Measurements from ENCODE around the gene GIPC1.
A peak's percentile ranks its signal among the peaks of the same experiment; 100 is the strongest.

GIPC1 gene

DNA sequence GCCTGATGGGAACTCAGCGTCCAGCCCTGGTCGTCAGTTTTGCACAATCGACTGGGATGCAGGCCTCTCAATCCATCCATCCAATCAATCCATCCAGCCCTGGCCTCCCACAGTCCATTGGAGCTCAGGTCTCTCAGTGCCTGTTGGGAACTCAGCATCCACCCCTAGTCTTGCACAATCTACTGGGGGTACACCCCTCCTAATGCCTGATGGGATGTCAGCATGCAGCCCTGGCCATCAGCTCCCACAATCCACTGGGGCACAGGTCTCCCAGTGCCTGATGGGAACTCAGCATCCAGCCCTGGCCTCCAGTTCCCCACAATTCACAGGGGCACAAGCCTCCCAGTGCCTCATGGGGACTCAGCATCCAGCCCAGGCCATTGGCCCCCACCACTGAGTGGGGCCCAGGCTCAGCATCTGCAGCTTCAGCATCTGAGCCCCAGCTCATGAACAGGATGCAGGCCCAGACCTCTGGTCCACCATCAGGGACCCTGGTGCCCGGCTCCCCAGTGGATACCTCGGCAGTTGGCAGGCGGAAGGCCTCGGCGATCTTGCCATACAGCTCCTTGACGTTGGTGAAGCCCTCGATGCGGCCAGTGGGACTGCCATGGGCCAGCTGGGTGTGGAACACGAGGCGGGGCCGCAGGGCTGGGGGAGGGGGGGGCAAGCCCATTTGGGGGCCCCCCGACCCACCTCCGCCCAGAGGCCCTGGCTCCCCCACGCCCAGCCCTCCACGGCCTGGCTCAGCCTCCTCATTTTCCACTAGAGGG lies 13.6 kb downstream of the GIPC1 start:
- Histone ChIP-seq H3K9ac (no peak overlapping the region), H3K27ac (no peak overlapping the region), H4K20me1 (ENCODE audit: insufficient read depth) (no peaks in the 10 kb centered on the region), H3K79me2 (ENCODE audit: insufficient read depth, low read depth) (no peaks in the 10 kb centered on the region), H2AFZ (ENCODE audit: low read depth) (no peak overlapping the region), H3K27me3 (ENCODE audit: insufficient read depth, low read depth) (no peaks in the 10 kb centered on the region), H3K4me1 (ENCODE audit: low read depth, poor library complexity, severe bottlenecking) (no peaks in the 10 kb centered on the region), H3K36me3 (ENCODE audit: insufficient read depth) (no peaks in the 10 kb centered on the region), H3K4me2 (no peak overlapping the region), H3K4me3 (IDR thresholded peaks at IDR 0.05; ENCODE audit: insufficient read depth, low read depth, low read length) (no peak overlapping the region)
- no peak for TF ChIP-seq CTCF (conservative IDR thresholded peaks at IDR 0.05; ENCODE audit: low read depth, low read length)

DNA sequence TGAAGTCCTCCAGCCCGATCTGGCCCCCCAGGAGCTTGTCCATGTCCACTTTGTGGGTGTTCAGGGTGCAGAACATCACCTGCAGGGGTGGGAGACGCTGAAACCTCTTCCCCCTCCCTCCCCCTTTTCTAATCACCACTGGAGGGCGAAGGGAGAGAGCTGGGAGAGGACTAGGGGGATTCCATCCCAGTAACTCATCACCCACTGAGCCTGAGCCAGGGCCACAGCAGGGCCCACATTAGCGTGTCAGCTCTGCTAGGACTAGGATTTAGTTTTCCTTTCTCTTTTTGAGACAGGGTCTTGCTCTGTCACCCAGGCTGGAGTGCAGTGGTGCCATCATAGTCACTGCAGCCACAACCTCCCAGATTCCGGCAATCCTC lies 15.2 kb downstream of the GIPC1 start:
- H3K27me3 ChIP-seq (ENCODE audit: insufficient read depth, low read depth): no peaks in the 10 kb centered on the region
- no peaks in the 10 kb centered on the region for H4K20me1 ChIP-seq (ENCODE audit: insufficient read depth)
- TF ChIP-seq CTCF (conservative IDR thresholded peaks at IDR 0.05; ENCODE audit: low read depth, low read length): no peak
- no peaks in the 10 kb centered on the region for H3K4me1 ChIP-seq (ENCODE audit: low read depth, poor library complexity, severe bottlenecking)
- H3K4me2 ChIP-seq: no peak overlapping the region
- no peaks in the 10 kb centered on the region for H3K79me2 ChIP-seq (ENCODE audit: insufficient read depth, low read depth)
- H3K4me3 ChIP-seq (IDR thresholded peaks at IDR 0.05; ENCODE audit: insufficient read depth, low read depth, low read length): no peak overlapping the region
- H3K36me3 ChIP-seq (ENCODE audit: insufficient read depth): no peaks in the 10 kb centered on the region
- no peak overlapping the region for H3K27ac ChIP-seq
- H3K9ac ChIP-seq: no peak overlapping the region
- no peak overlapping the region for H2AFZ ChIP-seq (ENCODE audit: low read depth)

DNA sequence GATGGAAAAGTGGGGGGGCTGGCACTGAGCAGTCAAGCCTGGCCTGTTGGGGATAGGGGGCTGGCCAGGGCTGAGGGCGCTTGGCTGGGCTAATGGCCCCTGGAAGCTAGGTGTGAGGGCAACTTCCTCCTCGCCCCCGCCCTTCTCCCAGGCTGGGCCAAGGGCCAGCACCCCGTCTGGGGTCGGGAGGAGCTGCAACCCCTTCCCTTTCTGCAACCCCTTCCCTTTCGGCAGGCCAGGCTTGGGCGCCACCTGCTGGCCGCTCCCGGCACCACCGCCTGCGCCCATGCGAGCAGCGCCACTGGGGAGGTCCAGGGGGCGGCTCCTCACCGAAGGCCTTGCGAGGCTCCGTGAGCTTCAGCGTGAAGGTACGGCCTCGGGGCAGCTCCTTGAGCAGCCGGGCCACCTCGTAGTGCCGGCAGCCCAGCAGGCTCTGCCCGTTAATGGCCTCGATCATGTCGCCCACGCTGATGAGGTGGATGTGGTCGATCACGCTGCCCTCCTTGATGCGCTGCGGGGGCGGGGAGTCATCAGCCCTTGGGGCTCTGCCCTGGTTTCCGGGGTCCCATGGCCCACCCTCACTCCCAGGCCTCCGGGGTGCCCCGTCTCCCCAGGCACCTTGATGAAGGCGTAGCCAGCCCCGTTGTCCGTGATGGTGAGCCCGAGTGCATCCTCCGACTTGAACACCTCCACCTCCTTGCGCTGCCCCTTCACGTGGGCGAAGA lies 15.8 kb downstream of the GIPC1 start:
- H3K36me3 ChIP-seq (ENCODE audit: insufficient read depth): no peaks in the 10 kb centered on the region

GRCh38 chr19:14479309-14479974 lies 16.5 kb downstream of the GIPC1 start:
- Histone ChIP-seq H3K27me3 (ENCODE audit: insufficient read depth, low read depth) (no peaks in the 10 kb centered on the region), H3K79me2 (ENCODE audit: insufficient read depth, low read depth) (no peaks in the 10 kb centered on the region), H3K36me3 (ENCODE audit: insufficient read depth) (no peaks in the 10 kb centered on the region), H3K4me1 (ENCODE audit: low read depth, poor library complexity, severe bottlenecking) (no peaks in the 10 kb centered on the region), H3K4me3 (IDR thresholded peaks at IDR 0.05; ENCODE audit: insufficient read depth, low read depth, low read length) (no peak overlapping the region), H2AFZ (ENCODE audit: low read depth) (no peak overlapping the region), H4K20me1 (ENCODE audit: insufficient read depth) (no peaks in the 10 kb centered on the region), H3K27ac (no peak overlapping the region), H3K9ac (no peak overlapping the region), H3K4me2 (no peak overlapping the region)
- TF ChIP-seq CTCF (conservative IDR thresholded peaks at IDR 0.05; ENCODE audit: low read depth, low read length): no peak

More for the DNA sequence above, 15.8 kb downstream of the GIPC1 start:
- Histone ChIP-seq H3K27ac (no peak overlapping the region), H3K4me3 (IDR thresholded peaks at IDR 0.05; ENCODE audit: insufficient read depth, low read depth, low read length) (no peak overlapping the region), H3K4me2 (no peak overlapping the region), H3K4me1 (ENCODE audit: low read depth, poor library complexity, severe bottlenecking) (no peaks in the 10 kb centered on the region), H3K27me3 (ENCODE audit: insufficient read depth, low read depth) (no peaks in the 10 kb centered on the region), H3K9ac (no peak overlapping the region), H3K79me2 (ENCODE audit: insufficient read depth, low read depth) (no peaks in the 10 kb centered on the region), H4K20me1 (ENCODE audit: insufficient read depth) (no peaks in the 10 kb centered on the region), H2AFZ (ENCODE audit: low read depth) (no peak overlapping the region)
- peak; percentile 68 for TF ChIP-seq CTCF (conservative IDR thresholded peaks at IDR 0.05; ENCODE audit: low read depth, low read length)
